22Rv1 (cell line): ENCODE measurements around the gene GFPT1.

Source experiments
- ZFX ChIP-seq: fragments of 450-650 bp; IDR thresholded peaks from 2 replicates; pipeline ENCODE4 v1.6.1; 2017; ENCODE audit warnings: antibody characterized with exemption, borderline replicate concordance
- TF ChIP-seq, protein P1 (sequence below): fragments of 450-650 bp; IDR thresholded peaks from 2 replicates; pipeline ENCODE4 v1.5.1; 2017; ENCODE audit warnings: mild to moderate bottlenecking

GRCh38 chr2:69368588-69368987 is 18.4 kb downstream of the GFPT1 start:
- TF ChIP-seq, protein P1, sequence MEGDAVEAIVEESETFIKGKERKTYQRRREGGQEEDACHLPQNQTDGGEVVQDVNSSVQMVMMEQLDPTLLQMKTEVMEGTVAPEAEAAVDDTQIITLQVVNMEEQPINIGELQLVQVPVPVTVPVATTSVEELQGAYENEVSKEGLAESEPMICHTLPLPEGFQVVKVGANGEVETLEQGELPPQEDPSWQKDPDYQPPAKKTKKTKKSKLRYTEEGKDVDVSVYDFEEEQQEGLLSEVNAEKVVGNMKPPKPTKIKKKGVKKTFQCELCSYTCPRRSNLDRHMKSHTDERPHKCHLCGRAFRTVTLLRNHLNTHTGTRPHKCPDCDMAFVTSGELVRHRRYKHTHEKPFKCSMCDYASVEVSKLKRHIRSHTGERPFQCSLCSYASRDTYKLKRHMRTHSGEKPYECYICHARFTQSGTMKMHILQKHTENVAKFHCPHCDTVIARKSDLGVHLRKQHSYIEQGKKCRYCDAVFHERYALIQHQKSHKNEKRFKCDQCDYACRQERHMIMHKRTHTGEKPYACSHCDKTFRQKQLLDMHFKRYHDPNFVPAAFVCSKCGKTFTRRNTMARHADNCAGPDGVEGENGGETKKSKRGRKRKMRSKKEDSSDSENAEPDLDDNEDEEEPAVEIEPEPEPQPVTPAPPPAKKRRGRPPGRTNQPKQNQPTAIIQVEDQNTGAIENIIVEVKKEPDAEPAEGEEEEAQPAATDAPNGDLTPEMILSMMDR: no peak
- TF ChIP-seq ZFX: no peak
